ENCODE measurements around the gene GON7.
A peak's percentile ranks its signal among the peaks of the same experiment; 100 is the strongest.
"Not testable (repeated sequence)": the region's sequence is repeated elsewhere in the genome, so short reads cannot be mapped to it uniquely, and the experiment has no call there.

GON7 gene

DNA sequence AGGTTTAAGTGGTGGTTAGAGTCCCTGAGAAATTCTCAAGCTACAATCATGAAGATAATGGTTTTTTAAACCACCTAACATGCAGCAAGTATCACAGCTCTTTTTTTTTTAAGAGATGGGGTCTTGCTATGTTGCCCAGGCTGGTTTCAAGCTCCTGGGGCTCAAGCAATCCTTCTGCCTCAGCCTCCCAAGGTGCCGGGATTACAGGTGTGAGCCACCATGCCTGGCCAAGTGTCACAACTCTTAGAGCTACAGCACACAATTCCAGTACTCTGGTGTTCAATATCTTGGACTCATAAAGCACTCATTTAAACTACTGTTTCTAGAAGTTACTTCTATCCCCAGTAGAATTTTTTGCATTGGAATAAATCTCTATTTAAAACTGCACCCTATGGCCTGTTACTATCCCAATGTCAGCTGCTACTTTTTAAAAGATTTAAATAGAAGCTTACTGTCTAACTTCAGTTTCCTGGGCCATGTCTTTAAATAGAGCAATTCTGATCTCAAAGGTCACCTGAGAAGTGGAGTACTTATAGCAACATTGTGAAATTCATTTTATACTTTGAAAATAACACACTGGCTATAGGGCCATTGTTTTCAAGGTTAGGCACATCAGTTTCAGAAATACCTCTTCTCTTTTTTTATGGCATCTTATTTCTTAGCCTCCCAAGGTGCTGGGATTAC, 11.4 kb downstream of the GON7 start:
- DNase-seq: no peak

DNA sequence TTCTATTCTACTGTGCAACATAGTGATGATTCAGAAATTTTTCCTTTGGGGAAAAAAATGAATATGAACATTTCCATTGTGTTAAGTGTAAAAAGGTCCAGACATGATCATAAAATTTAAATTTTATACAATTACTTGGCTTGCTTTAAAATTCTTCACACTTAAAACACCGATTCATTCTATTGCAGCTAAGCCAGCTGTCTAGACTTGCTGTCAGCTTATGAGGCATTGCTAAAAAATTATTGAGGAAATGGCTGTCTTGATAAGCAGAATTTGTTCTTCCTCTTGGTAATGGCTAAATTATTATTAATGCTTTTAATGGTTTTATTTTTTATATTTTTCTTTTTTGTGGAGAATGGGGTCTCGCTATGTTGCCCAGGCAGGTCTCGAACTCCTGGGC, 19.9 kb downstream of the GON7 start:
- no peak for DNase-seq

DNA sequence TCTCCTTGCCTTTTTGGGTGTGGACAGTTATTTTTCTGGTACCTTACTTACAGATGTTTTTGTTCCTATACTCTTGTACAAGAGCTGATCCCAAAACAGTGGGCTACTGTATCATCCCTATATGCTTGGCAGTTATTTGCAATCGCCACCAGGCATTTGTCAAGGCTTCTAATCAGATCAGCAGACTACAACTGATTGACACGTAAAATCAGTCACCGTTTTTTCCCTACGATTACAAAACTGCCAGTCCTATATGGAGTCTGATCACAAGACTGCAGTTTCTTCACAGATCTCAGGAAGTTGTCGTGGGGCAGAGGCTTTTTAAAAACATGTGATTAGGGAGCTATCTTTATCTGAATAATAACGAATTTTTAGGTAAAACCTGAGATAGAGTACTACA, 20.4 kb downstream of the GON7 start:
- no peak for DNase-seq

DNA sequence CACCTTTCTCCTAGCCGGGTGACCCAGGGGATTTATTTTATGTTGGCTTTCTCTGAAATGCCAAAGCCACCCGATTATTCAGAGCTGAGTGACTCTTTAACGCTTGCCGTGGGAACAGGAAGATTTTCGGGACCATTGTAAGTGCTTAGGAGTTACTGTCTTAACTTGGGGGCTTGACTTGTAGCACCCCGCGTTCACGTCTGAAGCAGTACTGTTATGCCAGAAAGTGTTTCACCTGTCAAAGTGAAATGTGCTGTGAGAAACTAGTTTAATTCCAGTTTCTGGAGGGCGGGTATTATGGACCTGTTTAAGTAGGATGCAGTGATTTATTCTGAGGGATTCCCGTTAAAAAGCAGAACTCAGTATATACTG, 21.5 kb downstream of the GON7 start:
- no peak for DNase-seq

DNA sequence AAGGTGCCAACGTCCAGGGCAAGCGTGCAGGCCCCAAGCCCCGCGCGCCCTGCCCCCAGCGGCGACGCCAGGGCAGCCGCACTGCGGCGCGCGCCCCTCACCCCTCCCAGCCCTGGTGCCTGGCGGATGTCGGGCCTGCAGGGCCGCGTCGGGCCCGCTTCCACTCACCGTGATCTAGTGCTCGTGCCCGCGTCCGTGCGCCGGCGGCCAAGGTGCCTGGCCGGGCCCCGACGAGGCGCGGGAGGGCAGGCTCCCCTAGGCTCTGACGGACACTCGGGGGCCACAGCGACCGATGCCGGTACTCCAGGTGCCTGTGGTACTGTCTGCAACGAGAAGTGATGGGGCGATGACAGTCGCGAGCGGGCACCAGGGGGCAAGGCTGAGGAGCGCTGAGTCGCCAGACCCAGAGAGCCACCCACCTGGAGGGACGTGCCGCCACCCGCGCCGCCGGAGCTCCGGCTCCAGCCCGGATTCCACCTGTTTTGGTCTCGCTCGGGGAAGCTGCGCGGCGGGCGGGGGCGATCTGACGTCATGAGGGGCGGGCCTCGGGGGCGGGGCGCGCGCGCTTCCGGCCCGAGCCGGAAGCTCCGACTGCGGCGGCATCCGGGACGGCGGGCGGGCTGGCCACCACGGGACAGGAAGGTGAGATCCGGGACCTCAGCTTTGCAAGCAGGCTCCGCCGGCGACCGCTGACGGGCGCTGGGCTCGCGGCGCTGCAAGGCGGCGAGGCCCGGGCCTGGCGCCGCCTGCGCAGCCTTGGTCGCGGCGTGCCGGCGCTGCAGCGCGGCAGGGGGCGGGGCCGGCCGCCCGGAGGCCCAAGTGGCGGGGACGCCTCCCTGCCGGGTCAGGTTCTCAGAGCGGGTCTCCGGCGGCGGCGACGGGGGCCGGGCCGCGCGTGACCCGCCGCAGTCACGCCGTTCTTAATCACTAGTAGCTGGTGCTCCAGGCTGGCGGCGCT, 22.2 kb downstream of the GON7 start, which contains the start of the genes LYSET and MOAP1:
Gene LYSET, plus strand, starts transcription at position 927 of the 958 bp plus-strand sequence. CDS start 89 bp downstream, outside the sequence.
Gene MOAP1, minus strand, starts transcription at position 507 of the 958 bp plus-strand sequence. CDS start 655 bp downstream, outside the sequence.
- peak; percentile 64 for DNase-seq

DNA sequence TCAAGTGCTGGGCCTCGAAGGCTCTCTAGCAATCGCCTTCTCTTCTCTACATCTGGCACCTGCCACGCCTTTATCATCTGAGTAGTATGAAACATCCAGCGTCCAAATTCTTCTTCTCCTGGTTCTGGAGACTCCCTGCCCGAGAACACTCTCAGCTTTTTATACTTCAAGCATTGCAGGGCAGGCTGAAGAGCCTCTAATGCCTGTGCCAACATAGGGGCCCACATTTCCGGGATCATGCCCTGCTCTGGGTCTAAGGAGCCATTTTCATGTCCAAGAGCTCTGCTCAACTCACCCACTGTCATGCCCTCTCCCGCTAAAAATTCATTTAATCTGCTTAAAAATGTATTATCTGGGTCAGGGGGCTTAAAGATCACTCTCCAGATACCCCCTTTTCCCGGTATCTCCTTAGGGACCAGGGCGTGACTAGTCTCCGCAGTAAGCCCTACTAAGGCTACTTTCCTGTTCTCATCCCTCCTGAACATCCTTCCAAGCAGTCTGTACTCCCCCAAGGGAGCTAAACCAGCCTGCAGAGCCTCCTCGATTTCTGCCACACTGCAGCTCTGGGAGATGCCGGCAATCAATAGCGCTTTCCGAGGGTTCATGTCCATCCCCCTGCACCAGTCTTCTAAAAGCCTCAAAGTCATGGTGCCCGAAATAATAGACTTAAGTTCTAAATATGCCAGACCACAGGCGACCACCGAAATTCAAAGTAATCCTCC, 23.1 kb downstream of the GON7 start:
- no peak for DNase-seq

DNA sequence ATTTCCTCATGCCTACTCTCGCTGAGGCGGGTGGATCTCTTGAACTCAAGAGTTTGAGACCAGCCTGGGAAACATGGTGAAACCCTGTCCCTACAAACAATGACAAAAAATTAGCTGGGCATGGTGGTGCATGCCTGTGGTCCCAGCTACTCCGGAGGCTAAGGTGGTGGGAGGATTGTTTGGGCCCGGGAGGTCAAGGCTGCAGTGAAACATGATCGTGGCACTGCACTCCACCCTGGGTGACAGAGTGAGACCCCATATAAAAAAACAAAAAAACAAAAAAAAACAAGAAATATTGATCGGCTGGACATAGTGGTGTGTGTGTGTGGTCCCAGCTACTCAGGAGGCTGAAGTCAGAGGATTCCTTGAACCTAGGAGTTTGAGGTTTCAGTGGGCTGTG, 31.4 kb downstream of the GON7 start:
- DNase-seq: no peak

DNA sequence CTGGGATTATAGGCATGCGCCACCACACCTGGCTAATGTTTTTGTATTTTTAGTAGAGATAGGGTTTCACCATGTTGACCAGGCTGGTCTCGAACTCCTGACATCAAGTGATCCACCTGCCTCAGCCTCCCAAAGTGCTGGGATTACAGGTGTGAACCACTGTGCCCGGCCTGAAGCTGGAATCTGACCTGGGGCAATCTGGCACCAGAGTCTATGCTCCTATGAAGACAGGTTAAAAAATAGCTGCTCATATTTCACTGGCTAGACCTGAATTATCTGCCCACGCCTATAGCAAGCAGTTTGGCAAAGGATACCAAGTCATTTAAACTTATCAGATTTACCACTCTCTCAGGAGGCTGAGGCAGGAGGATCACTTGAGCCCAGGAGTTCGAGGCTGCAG, 32.1 kb downstream of the GON7 start:
- not testable (repeated sequence) for DNase-seq

DNA sequence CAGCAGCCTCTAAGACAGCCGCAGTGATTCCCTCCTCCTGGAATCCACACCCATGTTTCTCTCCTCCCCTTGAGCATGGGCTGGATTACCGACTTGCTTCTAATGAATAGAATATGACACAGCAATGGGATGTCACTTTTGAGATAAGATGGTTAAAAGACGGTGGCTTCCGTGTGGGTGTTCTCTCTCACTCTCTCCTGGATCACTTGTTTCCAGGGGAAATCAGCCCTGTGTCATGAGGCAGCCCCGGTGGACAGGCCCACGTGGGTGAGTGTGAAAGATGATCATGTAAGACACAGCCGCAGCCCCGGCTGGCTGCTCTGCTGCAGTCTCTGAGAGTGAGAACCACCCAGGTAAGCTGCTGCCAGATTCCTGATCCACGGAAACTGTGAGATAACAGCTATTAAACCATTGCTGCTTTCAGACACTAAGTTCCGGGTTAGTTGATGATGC, 32.9 kb downstream of the GON7 start:
- no peak for DNase-seq

DNA sequence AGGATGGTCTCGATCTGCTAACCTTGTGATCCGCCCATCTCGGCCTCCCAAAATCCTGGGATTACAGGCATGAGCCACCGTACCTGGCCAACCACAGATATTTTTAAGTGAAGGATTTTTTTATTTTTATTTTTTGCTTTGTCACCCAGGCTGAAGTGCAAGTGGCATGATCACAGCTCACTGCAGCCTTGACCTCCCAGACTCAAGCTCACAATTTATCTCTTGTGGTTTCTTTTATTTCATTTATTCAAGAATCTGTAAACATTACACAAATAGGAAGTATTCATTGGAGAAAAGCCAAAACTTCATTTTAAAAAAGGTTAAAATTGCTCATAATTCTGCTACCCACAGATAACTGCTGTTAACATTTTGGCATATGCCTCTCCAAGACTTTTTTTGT, 35.5 kb downstream of the GON7 start:
- DNase-seq: no peak

DNA sequence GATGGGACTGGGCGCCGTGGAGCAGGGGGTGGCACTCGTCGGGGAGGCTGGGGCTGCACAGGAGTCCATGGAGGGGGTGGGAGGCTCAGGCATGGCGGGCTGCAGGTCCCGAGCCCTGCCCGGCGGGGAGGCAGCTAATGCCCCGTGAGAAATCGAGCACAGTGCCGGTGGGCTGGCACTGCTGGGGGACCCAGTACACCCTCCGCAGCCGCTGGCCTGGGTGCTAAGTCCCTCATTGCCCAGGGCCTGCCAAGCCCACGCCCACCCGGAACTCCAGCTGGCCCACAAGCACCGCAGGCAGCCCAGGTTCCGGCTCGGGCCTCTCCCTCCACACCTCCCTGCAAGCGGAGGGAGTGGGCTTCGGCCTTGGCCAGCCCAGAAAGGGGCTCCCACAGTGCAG, 36.7 kb downstream of the GON7 start:
- not testable (repeated sequence) for DNase-seq

DNA sequence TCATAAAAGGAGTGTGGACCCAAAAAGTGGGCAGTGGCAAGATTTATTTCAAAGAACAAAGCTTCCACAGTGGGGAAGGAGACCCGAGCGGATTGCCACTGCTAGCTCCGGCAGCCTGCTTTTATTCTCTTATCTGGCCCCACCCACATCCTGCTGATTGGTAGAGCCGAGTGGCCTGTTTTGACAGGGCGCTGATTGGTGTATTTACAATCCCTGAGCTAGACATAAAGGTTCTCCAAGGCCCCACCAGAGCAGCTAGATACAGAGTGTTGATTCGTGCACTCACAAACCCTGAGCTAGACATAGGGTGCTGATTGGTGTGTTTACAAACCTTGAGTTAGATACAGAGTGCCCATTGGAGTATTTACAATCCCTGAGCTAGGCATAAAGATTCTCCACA, 37.2 kb downstream of the GON7 start:
- not testable (repeated sequence) for DNase-seq

DNA sequence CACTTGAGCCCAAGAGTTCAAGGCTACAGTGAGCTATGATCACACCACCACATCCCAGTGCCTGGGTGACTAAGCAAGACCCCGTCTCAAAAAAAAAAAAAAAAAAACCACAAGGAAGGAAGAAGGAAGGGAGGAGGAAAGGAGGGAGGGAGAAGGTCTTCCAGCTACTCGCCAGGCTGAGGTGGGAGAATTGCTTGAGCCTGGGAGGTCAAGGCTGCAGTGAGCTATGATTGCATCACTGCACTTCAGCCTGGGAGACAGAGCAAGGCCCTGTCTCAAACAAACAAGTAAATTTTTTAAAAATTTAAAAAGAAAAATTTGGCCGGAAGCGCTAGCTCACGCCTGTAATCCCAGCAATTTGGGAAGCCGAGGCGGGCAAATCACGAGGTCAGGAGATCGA, 38.3 kb downstream of the GON7 start:
- DNase-seq: not testable (repeated sequence)

DNA sequence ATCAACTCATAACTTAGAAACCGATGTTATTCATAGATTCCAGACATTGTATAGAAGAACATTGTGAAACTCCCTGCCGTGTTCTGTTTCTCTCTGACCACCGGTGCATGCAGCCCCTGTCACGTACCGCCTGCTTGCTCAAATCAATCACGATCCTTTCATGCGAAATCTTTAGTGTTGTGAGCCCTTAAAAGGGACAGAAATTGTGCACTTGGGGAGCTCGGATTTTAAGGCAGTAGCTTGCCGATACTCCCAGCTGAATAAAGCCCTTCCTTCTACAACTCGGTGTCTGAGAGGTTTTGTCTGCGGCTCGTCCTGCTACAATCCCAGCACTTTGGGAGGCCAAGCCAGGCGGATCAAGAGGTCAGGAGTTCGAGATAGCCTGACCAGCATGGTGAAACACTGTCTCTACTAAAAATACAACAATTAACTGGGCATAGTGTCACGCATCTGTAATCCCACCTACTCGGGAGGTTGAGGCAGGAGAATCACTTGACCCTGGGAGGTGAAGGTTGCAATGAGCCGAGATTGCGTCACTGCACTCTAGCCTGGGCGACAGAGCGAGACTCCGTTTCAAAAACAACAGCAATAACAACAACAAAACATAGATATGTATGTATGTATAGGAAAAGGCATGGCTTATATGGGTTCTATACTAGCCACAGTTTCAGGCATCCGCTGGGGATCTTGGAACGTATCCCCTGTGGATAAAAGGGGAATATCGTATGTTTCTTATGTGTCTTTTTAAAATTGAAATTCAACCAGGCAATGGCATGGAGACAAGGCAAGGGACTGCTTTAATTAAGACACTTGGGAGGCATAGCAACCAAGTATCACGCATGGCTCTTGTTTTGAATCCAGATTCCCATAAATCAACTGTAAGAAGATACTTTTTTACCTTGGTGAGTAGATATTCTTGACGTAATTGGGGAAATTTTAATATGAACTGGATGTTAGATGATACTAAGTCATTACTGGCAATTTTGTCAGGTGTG, 41.3 kb downstream of the GON7 start:
- DNase-seq: not testable (repeated sequence)

DNA sequence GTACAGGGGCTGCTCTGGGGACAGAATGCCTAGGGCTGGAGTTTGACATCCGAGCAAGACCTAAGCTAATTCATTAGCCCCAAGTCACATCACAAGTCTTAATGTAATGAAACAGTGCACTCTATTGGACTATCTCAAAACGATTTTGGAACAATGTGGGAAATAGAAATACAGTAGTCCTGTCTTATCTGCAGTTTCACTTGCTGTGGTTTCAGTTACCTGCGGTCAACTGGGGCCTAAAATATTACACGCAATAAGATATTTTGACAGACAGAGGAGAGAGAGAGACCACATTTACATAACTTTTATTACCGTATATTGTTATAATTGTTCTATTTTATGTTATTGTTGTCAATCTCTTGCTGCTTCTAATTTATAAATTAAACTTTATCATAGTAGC, 43.3 kb downstream of the GON7 start:
- DNase-seq: no peak

DNA sequence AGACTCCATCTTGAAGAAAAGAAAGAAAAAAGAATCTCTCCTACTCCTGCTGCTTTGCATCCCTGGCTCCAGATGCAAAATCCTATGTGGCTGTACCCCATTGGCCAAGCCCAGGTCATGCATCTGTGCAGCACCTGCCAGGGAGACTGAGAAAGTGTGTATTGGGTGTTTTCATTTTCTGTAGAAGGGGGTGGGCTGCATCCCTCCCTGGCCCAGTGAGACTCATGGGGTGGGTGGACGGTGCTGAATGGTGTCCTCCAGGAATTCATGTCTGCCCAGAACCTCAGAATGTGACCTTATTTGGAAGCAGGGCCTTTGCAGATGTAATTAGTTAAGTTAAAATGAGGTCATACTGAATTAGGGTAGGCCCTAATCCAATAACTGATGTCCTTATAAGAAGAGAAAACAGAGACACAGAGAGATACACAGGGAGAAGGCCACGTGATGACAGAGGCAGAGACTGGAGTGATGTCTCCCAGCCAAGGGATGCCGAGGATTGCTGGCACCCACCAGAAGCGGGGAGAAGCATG, 45.4 kb downstream of the GON7 start:
- DNase-seq: no peak

DNA sequence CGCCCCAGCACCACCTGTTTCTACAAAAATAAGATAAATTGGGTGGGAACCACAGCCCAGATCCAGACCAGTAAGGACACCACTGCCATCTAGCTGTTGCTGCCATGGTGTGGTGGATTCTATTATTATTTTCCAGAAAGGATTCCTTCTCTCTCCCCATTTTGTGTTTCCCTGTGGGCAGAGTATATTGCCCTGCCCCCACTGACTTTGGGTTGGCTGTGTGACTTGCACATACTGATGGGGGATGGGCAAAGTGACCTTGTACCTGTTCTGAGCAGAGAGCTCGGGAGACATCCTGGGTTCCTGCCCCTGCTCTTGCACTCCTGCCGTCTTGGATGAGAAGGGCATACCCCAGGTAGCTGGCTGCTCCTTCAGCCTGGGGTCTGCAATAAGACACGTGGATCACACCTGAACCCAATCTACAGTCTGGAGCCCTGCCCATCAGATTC, 46.5 kb downstream of the GON7 start:
- DNase-seq: no peak

DNA sequence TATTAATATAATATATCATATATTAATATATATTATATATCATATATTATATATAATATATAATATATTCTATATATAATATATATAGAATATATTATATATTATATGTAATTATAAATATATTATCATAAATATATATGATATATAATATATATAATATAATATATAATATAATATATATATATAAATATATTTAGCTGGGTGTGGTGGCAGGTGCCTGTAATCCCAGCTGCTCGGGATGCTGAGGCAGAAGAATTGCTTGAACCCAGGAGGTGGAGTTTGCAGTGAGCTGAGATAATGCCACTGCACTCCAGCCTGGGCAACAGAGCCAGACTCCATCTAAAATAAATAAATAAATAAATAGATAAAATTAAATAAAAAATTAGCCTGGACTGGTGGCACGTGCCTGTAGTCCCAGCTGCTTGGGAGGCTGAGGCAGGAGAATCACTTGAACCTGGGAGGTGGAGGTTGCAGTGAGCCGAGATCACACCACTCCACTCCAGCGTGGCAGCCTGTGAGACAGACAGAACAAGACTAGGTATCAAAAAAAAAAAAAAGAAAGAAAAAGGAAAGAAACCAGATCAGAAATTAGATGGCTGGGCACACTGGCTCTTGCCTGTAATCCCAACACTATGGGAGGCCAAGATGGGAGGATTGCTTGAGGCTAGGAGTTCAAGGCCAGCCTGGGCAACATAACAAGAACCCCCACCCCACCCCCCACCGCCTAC, 47.1 kb downstream of the GON7 start:
- not testable (repeated sequence) for DNase-seq

DNA sequence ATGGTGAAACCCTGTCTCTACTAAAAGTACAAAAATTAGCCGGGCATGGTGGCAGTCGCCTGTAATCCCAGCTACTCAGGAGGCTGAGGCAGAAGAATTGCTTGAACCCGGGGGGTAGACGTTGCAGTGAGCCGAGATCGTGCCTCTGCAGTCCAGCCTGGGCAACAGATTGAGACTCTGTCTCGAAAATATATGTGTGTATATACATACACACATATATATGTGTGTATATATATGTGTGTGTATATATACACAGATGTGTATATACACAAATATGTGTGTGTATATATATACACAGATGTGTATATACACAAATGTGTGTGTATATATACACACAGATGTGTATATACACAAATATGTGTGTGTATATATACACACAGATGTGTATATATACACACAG, 48.5 kb downstream of the GON7 start:
- DNase-seq: not testable (repeated sequence)

DNA sequence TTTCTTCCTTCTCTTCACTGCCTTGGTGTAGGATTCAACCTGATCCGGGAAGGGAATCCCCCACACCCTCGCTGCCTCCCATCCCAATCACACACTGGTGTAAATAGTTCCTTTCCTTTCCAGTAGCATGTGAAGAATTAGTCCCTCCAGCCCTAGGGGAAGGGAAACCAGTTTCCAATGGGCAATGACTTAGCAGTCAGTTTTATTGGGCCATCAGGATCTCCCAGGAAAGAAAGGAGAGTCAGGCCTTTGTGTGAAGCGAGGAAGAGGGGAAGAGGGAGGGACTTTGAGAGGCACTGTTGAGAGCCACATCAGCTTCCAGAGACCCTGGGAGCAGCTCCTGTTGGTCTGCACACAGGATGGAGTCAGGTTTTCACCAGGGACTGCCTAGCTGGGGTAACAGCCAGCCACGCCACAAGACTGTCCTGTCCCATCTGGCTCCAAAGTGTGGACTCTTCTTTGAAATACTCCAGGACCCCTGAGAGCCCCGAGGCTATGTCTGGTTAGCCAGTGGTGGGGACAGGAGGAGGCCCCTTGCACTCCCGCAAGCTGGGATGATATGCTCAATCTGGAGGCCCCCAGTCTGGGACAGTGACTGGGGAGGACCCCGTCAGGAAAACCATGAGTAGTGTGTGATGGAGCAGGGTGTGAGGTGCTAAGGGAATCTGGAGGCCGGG, 50.0 kb downstream of the GON7 start:
- no peak for DNase-seq

Measured in NCI-H510A (cell line).